Left renal pelvis (tissue), 4 donors: ENCODE measurements around the gene SEC14L1. TPM values are rescaled to one million over a fixed set of nuclear protein-coding genes. Genes with fewer than 3 reads are reported as not detected.
A peak's percentile ranks its signal among the peaks of the same experiment; 100 is the strongest.
"Not testable (repeated sequence)": the region's sequence is repeated elsewhere in the genome, so short reads cannot be mapped to it uniquely, and the experiment has no call there.

Experiments used
- DNase-seq, 4 donors: peaks; one replicate each; pipeline ENCODE4 v3.0.0-alpha.2; 2013; ENCODE audit warnings: low read depth in 4 of 4, low spot score in 3 of 4
- polyA plus RNA-seq, 4 donors: library from polyadenylated mRNA; unstranded; fragments of 120-200 nt; gene quantifications; one replicate each; pipeline ENCODE4 v1.2.1, GENCODE V29; 2013; ENCODE audit not compliant: insufficient read length in 4 of 4

SEC14L1 gene
- 100 to 1,000 TPM in 2 of 4 donors, 10 to 100 TPM in 2; 52.7 to 110 (median 98.6) TPM for polyA plus RNA-seq

DNA sequence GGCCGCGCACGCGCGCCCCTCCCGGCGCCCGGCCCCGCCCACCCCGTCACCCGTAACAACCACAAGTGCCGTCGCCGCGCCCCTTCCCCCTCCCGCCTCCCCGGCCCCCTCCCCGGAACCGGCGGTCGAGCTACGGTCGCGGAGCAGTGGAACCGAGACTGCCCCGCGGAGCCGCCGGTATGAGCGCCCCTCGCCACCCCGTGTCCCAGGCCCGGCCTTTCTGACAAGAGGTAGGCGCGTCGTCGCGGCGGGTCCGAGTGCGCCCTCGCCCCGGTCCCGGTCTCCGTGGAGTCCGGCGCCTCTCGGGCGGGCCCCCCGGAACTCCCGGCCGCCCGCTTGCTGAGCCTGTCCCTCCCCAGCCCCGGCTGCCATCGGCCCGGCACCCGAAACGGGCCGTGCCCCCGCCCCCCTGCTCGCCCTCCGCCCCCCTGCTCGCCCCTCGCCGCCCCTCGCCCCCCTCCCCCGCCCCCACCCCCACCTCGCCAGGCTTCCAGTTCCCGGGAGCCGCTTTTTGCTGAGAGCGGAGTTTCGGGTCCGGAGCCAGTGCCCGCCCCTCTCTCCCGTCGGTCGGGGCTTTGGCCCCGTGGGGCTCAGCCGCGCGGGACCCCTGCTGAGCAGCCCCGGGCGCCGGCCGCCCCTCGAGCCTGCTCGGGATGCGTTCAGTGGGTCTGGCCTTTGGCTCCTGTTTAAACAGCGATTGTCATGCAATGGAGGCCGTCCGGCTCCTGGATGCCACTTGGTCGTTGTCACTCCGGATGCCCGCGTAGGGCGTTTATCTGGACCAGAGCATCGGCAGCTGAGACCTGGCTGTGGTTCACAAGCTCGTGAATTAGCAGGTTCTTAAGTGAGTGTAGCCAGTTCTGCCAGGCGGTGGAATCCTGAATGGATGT, at the start of gene SEC14L1:
TSS of gene SEC14L1 (plus strand) at position 92 of the 890 bp plus-strand sequence. CDS start 2,628 bp downstream, outside the sequence.
- no peak for DNase-seq

DNA sequence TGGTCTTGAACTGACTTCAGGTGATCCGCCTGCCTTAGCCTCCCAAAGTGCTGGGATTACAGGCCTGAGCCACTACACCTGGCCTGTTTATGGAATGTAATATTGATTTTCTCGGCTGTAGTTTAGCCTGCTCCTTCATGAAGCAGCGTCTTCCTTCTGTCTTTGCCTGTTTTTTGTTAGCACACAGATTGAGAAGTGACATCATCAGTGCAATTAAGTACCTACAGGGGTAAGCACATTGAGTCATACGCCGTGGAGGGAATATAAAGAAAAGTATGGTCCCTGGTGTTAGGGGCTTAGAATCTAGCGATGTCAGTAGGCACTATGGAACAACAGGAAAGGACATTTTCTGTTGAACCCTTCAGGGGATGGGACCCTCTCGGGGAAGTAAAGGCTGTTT, 48.7 kb upstream of the SEC14L1 start:
- no peak for DNase-seq

DNA sequence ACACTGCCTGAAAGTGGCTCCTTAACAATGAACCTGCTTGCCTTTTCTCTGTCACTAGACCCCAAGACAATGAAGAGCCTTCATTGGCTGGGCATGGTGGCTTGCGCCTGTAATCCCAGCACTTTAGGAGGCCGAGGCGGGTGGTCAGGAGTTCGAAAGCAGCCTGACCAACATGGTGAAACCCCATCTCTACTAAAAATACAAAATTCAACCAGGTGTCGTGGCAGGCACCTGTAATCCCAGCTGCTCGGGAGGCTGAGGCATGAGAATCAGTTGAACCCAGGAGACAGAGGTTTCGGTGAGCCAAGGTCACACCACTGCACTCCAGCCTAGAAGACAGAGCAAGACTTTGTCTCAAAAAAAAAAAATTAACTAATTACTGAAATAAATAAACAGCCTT, 45.3 kb upstream of the SEC14L1 start:
- DNase-seq: no peak

DNA sequence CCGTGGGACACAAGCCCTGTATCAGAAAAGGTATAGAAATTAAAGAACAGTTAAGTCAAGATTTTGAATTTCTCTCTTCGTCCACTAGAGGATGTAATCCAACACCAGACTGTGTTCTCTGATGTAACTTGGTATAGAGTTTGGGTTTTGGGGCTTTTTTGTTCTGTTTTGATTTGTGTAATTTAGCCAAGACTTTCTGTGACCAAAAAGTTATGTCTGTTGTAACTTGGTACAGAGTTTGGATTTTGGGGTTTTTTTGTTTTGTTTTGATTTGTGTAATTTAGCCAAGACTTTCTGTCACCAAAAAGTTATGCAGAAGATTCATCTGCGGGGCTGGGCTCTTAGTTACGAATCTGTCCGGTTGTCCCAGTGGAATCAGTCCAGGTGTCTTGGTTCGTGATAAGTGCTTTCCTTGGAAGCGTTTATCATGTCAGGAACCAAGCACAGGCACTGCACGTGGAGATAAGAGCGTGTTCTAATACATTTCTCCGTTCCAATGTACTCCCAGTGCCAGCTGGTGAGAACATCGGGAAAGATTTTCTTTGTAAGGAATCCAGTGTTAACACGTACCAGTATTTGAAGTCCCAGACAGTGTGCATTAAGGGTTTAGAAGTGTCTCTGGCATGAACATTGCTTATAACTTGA, 44.1 kb upstream of the SEC14L1 start:
- no peak for DNase-seq

DNA sequence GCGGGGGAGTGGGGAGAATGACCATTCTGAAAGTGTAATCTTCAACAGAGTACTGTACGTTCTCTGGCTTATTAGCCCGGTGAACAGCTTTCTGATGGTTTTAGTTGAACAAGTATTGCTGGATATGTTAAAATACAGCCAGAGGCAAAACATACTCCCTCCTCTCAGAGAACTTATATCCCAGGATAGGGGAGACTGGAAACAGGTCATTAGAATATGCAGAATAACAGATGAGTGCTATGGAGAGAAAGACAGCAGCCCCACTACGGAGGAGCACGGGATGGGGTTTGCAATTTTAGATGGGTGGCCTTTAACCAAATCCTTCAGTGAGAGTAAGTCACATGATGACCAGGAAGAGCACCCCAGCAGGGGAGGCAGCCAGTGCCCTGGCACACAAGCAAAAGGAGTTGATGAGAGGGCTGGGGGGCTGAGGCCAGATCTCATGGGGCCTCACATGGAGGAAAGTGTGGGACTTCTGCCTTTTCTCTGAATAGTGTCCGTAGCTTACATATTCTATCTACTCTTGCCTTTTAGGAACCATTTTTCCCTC, 43.1 kb upstream of the SEC14L1 start:
- no peak for DNase-seq

DNA sequence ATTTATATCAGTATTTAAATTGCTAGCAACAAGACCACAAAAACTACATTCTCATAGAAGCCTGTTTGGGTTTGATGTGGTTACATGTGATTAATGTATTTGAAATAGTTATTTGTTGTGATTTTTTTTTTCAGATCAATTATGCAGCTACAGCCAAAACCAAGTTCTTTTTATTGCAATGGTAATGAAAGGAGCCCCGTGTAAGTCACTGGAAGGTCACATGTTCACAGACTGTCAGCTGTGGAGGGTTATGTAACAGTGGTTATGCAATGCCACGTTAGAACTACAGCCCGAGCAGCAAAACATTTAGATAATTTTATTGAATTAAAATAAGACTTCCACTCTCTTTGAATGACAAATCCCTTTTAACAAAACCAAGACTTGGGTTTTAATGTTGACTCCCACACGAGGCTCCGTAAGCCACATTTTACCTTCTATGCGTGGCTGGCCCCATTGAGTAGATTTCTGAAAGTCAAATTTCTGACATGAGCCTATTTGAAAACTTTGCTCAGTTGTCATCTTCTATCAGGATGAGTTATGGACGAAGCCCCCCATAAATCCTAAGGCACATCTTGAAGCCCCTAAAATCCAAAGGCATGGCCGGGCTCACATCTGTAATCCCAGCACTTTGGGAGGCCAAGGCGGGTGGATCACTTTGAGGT, 41.8 kb upstream of the SEC14L1 start:
- DNase-seq: no peak

DNA sequence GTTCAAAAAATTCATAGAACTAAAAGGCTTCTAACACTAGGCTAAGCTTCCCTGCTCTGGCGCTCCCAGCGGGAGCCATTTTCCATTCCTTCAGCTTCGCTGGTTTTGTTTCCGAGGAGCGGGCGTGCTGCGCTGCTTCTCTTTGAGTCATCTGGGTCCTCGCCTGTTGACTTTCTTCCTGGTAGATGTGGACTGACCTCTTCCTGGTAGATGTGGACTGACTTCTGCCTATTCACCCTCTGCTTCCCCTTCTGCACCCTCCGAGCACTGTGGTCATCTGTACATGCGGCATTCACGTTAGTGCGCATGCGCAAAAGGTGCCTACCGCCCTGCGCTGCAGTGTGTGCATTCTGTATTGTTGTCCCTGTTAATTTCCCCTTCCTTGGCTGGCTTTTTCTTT, 40.8 kb upstream of the SEC14L1 start:
- DNase-seq: no peak

DNA sequence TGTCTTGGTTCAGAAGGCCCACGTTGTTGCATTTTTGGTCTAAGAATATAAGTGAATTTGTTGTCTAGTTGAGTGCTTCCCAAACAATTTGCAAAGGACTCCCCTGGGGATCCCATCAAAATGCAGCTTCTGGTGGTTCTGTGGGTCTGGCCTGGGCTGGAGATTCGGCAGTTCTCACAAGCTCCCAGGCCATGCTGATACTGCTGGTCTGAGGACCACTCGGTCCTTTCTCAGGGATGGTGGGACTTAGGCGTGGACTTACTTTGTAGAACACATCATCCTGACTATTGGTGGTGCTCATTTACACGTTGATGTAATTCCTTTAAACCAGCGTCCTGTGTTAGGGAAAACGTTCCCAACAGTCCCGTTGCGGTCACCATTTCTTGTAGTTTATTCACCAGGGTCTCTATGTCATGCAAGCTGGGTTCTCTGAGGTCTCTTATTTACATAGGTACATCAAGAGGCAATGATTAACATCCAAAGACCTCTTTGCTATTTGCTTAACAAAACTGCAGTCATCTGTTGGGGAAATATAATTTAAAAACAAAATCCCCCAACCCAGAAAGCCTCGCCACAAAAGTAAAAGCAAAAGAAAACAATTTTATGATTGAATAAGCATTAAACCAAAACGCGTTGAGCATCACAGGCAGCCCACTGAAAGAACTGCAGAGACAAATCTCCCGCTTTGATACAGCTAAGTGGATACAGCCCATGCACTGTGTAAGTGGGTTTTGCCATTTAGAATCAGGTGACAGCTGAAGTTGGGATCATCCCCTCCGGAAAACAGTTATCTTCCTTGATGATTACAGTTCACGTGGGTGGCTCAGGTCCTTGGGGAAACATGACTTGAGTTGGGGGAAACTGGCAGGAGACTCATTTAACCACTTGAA, 39.0 kb upstream of the SEC14L1 start:
- no peak for DNase-seq

DNA sequence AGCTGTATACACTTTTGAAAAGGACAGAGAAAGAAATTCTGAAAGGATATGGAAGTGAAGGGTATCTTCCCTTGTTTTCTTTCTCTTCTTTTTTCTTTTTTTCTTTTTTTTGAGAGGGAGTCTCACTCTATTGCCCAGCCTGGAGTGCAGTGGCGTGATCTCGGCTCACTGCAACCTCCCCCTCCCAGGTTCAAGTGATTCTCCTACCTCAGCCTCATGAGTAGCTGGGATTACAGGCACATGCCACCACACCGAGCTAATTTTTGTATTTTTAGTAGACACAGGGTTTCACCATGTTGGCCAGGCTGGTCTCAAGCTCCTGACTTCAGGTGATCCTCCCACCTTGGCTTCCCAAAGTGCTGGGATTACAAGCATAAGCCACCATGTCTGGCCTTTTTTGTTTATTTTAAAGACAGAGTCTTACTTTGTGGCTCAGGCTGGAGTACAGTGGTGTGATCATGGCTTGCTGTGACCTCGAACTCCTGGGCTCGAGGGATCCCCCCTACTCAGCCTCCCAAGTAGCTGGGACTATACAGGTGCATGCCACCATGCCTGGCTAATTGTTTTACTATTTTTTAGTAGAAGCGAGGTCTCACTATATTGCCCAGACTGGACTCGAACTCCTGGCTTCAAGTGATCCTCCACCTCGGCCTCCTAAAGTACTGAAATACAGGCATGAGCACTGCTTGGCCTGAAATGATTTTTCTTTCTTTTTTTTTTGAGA, 38.2 kb upstream of the SEC14L1 start:
- not testable (repeated sequence) for DNase-seq

DNA sequence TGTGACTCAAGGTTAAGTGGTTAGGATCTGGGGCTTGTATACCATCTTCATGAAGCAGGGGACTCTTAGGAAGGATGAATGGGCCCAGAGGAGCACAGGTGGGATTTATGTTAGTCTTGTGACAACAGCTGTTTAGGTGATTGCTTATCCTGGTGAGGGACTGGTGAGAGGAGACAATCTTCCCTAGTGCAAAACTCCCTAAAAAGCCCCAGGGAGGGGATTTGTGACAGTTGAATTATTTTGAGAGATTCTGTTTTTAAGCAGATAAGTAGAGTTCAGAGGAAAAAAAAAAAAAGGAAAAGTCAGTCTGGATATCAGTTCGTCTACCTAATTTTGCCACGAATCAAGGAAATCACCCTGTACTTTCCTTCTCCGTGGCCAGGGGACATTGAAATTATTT, 35.1 kb upstream of the SEC14L1 start:
- DNase-seq: no peak

DNA sequence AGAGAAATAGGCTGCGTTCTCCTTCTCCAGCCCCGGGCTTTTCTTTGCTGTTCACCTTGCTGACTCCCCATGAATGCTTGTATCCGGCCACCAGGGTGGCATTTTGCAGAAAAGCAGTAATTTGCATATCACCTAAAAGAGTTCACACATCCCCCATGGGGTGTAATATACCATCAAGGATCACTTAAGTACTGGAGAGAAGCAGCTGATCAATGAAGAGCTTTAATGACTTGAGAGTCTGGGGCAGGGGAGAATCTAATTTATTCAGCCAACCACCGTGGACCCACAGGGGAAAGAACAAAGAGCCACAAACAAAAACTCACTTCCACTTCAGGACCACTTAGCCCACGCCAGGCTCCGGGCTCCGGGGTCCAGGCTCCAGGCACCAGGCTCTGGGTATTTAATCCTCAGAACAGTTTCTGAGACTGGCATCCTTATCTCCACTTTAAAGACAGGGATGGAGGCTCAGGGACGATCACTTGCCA, 33.9 kb upstream of the SEC14L1 start:
- DNase-seq: no peak

DNA sequence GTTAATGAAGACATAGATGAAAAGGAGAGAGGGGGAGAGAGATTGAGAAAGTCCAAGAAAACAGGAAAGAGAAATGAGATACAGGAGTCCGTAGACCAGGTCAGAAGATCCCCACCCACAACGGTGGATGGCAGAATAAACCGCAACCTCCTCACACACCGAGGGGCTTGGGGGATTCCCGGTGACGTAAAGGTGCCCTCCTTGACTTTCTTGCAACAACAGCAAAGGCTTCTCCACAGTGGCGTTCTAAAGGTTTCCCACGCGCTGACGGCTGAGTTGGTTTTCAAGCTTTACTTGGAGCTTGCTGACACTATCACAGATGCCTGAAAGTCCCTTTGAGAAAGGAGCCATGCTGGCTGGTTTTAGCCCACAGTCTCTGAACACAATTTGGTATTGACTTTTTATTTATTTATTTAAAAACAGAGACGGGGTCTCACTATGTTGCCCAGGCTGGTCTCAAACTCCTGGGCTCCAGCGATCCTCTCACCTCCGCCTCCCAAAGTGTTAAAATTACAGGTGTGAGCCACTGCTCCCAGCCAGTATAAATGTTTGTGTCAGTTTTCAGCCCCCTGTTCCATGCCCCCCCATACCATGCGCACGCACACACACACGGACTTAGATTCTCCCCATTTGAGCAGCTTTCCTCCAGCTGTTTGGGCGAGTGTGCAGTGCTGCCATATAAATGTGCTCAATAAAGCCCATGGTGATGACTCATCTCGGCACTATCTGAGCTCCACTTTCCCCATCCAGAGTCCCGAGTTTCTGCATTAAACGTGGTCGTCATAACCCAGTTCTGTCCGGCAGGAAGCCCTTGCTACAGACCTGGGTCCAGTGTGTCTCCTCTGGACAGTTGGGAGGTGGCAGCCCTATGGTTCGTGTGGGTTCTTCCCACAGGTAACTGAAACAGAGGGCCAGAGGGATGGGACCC, 33.0 kb upstream of the SEC14L1 start:
- DNase-seq: no peak

DNA sequence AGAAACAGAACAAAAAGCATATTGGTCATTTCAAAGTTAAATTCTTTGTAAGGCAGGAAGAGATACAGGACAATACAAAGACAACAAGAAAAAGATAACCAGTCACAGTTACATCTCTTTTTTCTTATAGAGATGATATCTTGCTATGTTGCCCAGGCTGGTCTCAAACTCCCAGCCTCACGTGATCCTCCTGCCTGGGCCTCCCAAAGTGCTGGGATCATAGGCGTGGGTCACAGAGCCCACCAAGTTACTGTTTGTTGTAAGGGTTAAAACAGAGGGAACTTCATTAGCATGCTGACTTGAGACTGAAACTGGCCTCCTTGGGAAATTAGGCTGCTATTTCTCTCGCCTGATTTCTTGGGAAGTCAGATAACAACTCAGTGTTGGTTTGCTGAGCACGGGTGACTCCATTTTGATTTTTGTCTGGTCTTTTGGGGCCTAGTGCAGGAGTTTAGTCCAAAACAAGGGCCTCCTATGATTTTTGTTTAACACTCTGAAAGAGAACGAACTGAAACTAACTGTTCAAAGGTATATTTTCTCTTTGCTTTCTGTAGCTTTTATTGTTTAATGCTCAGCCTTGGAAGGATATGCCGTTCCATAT, 31.5 kb upstream of the SEC14L1 start:
- no peak for DNase-seq

DNA sequence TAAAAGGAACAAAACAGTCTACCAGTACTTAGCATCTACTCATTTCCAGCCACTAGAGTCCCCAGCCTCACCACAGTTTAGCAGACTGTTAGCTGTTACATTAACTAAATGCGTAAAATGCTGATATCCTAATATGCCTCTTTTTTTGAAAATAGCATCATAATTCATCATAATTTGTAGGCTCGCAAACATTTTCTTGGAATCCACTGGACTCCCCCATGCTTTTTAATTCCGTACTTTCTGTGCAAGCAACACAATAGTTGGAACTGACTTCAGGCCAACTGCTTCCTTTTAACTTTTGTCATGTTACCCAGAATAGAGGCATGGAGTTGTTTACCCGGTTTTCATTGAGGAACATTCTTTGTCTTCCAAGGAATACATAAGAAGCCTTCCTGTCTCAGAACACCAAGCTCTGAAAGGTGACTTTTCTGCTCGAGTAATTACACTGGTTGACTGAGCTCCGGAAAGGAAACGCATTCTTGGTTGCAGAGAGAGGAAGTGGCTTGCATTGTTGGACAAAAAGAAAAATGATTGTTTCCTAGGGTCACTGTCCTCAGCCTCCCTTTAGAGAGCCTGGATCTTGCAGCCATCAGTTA, 30.9 kb upstream of the SEC14L1 start:
- DNase-seq: peak in 2 of 4 donors; percentile 73 to 80

DNA sequence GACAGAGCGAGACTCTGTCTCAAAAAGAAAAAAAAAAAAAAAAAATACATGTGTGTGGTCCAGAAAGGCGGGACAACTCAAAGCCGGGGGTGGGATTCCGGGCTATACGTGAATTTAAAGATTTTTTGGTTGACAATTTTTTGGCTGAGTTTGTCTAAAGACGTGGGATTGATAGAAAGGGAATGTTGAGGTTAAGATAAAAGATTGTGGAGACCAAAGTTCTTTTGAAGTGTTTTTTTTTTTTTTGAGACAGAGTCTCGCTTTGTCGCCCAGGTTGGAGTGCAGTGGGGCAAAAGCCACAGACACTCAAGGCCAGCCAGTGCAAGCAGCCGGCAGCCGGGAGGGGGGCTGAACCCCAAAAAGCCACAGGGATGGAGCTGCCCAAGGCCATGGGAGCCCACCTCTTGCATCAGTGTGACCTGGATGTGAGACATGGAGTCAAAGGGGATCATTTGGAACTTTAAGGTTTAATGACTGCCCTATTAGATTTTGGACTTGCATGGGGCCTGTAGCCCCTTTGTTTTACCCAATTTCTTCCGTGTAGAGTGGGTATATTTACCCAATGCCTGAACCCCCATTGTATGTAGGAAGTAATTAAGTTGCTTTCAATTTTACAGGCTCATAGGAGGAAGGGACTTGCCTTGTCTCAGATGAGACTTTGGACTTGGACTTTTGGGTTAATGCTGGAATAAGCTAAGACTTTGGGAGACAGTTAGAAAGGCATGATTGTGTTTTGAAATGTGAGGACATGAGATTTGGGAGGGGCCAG, 29.4 kb upstream of the SEC14L1 start:
- DNase-seq: not testable (repeated sequence)

DNA sequence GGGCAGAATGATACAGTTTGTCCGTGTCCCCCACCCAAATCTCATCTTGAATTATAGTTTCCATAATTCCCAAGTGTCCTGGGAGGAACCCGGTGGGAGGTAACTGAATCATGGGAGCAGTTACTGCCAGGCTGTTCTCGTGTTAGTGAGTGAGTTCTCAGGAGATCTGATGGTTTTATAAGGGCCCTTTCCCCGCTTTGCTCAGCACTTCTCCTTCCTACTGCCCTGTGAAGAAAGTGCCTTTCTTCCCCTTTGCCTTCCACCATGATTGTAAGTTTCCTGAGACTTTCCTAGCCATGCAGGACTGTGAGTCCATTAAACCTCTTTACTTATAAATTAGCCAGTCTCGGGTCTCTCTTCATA, 28.9 kb upstream of the SEC14L1 start:
- no peak for DNase-seq

DNA sequence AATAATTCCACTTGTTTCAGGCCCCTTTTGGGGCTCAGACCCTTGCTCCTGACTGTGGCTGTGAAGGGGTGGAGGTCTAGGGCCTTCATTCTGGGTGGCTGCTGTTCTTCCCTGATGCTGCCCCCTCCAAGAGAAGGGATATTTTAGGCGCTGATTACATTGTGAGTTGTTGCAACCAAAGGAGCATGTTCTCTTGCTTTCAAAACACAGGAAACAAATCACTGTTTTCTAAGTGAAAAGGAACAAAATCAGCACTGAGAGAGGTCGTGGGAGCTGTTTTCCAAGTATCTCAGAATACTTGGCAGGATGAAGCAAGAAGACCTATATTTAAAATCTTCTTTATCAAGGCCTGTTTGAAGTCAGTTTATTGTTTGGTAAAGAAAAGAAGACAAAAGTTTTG, 25.3 kb upstream of the SEC14L1 start:
- no peak for DNase-seq
